GDM1 (cell line): ENCODE results near the gene TTLL4.

Experiments used
- DNase-seq: peaks from one replicate; lab custom pipeline; 2025; lab: John Stamatoyannopoulos, UW

Gene TTLL4, protein sequence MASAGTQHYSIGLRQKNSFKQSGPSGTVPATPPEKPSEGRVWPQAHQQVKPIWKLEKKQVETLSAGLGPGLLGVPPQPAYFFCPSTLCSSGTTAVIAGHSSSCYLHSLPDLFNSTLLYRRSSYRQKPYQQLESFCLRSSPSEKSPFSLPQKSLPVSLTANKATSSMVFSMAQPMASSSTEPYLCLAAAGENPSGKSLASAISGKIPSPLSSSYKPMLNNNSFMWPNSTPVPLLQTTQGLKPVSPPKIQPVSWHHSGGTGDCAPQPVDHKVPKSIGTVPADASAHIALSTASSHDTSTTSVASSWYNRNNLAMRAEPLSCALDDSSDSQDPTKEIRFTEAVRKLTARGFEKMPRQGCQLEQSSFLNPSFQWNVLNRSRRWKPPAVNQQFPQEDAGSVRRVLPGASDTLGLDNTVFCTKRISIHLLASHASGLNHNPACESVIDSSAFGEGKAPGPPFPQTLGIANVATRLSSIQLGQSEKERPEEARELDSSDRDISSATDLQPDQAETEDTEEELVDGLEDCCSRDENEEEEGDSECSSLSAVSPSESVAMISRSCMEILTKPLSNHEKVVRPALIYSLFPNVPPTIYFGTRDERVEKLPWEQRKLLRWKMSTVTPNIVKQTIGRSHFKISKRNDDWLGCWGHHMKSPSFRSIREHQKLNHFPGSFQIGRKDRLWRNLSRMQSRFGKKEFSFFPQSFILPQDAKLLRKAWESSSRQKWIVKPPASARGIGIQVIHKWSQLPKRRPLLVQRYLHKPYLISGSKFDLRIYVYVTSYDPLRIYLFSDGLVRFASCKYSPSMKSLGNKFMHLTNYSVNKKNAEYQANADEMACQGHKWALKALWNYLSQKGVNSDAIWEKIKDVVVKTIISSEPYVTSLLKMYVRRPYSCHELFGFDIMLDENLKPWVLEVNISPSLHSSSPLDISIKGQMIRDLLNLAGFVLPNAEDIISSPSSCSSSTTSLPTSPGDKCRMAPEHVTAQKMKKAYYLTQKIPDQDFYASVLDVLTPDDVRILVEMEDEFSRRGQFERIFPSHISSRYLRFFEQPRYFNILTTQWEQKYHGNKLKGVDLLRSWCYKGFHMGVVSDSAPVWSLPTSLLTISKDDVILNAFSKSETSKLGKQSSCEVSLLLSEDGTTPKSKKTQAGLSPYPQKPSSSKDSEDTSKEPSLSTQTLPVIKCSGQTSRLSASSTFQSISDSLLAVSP

DNA sequence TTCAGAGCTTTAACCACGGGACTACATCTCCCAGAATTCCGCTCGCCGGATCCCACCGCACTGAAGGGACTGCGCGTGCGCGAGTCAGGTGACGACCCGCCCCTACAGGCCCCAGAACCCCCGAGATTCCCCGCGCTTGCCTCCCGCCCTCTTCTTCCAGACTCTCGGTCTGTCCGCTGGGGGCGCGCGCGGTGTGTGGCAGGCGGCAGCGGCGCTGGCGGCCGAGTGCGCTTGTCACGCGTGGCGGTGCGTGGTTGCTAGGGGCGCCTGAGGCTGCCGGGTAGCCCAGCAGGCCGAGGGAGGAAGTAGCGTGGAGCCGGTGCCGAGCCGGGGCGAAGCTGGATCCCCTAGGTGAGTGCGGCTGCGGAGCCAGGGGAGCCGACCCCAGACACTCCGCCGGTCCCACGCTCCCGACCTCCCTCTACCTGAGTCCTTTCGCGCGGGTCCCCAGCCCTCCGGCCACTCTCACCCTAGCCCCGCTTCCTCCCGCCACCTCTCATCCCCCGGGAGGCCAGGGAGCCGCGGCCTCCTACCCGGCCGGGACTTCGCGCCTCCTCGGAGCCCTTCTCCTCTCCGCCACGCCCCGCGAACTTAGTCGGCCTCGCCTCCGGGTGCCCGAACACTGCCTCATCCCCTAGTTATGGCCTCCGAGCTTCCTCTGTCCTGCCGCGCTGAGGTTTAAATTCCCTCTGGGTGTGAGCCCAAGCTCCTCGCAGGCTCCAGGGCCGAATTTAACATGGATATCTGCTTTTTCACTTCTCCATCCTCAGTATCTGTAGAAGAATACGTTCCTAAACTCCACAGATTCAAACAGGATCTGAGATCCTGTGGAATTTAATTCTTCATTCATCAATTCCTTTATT, at the start of gene TTLL4:
TTLL4 (plus strand) TSS at position 149 of the 863 bp plus-strand sequence. CDS start 26,842 bp downstream, outside the sequence.
- peak; percentile 96 for DNase-seq

DNA sequence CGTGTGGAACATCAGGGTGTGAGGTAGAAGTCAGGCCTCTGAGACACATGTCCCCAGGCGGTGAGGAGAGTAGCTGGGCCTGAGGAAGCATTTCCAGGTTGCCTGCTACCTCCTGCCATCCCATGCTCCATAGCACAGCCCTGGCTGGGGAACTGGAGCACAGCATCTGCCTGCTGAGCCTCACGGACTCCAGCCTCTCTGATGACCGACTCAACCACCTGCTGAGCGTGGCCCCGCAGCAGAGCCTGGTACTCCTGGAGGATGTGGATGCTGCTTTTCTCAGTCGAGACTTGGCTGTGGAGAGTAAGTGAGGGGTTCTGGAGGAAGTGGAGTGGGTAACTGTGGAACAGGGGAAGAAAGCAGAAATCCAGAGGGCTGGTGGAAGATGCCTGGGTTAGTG, 48.3 kb upstream of the TTLL4 start:
- no peak for DNase-seq

DNA sequence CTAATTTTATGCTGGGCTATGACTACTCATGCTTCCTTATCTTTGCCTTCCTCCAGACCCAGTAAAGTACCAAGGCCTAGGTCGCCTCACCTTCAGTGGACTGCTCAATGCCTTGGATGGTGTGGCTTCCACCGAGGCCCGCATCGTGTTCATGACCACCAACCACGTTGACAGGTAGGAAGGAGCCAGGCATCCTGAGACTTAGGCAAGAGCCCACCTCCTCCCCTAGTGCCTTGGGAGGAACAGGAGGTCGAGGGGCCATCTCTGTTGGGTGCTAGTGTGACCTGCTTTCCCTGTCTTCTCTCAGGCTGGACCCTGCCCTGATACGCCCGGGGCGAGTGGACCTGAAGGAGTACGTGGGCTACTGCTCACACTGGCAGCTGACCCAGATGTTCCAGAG, 47.8 kb upstream of the TTLL4 start:
- DNase-seq, result no peak

DNA sequence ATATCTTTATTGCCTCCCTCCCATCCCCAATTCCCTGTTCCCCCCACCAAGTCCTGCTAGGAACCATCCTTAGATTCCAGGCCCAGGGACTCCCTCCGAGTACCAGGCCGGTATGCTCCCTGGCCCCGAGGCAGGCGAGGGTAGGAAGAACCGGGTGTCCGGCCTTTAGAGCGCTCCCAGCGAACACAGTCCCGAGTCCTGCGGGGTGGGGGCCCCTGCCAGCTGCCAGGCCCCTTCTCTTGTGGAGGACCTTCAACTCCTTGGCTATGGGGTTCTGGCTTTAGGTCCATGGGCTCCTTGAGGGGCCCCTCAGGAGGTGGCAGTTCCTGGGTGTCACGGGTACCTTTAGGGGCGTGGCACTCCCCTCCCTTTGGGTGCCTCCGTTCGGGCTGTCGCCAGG, 46.7 kb upstream of the TTLL4 start:
- DNase-seq, result no peak

DNA sequence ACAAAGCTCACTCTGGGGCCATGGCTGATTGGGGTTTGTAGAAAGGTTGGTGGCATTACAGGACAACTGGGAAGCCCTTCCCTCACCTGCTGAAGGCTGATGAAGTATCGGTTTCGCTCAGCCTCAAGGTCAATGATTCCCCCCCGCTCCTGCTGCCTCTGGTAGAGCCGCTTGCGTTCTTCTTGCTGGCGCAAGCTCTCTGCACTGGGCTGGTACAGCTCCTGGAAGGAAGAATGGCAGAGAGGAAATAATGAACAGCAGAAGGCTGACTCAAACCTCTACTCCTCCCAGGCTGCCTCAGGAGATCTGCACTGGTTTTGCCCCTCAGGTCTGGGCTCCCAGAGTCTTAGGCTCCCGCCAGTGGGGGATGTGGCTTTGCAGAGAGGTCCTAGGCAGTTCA, 46.0 kb upstream of the TTLL4 start:
- no peak for DNase-seq

DNA sequence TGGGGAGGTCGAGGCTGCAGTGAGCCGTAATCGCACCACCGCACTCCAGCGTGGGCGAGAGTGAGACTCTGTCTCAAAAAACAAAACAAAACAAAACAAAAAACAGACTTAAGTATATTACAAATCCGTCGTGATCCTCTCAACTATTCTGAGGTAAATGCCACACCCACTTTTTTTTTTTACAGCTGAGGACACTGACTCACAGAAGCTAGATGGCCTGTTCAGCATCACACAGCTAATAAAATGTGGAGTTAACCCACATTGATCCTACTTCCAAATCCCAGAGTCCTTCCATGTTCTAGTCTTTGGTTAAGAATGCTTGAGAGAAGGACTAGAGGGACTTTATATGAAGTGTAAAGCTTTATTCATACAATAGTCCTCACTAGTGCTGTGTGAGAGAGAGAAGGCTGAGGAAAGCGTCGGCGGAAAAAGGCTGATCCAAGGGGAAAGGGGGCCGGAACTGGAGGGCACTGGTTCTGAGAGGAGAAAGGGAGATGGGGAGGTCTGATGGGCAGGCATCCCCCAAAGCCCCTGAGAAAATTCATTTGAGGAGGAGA, 39.5 kb upstream of the TTLL4 start:
- no peak for DNase-seq

DNA sequence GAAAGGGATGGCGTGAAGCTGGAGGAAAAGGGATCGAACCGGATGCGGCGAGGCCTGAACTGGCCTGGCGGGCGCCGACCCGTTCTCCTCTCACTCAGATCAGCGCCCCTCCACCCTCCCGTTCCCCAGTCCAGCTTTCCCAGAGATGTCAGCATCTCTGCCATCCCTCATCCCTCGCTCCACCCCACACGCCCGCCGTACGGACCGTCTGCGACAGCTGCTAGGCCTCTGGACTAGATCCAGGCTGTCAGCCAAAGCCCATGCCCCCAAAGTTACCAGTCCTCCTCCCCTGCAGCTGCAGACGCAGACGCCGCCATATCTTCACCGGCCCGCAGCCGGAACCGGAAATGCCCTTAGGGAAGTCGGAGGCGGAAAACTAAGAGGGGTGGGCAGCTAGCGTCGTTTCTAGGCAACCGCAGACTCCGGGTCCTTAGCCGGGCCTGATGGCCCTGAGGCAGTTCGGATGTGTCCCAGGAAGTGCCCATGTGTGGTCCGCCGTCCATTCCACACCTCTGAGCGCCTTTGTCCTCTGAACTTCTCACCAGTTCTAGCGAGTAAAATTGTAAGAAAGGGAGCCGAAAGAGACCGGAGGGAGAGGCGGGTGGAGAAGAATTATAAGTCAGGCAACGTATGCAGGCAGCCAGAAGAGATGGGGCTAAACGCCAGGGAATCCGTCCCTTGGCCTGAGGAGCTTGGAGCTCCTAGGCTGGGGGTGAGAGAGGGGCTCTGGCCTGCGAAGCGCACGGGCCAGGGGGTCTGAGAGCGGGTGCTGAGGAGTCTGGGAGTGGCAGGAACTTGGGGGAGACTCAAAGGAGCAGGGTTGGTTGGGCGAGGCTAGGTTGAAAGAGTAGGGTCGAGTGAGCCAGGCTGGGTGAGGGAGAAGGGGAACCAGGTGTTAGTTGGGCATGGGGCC, 38.7 kb upstream of the TTLL4 start, which contains the start of the genes RNF25 and STK36:
RNF25 (minus strand) TSS at position 349 of the 913 bp plus-strand sequence; CDS start at position 317, 32 bp downstream.
STK36 (plus strand) TSS at position 433 of the 913 bp plus-strand sequence. CDS start 744 bp downstream, outside the sequence.
- peak; percentile 69 for DNase-seq

DNA sequence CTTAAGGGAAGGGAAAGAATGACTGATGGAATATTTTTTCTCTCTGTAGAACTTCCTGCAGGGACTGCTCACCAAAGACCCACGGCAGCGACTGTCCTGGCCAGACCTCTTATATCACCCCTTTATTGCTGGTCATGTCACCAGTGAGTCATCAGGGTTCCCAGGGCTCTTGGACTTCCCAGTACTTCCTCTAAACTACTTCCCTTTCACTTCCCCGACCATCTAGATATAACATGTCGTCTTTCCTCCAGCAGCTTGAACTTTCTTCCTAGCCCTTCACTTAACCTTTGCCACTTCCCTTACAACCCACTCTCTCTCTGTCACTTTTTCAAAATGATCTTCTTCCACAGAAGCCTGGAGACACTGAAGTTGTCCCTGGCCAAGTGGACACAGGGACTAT, 31.5 kb upstream of the TTLL4 start:
- no peak for DNase-seq

DNA sequence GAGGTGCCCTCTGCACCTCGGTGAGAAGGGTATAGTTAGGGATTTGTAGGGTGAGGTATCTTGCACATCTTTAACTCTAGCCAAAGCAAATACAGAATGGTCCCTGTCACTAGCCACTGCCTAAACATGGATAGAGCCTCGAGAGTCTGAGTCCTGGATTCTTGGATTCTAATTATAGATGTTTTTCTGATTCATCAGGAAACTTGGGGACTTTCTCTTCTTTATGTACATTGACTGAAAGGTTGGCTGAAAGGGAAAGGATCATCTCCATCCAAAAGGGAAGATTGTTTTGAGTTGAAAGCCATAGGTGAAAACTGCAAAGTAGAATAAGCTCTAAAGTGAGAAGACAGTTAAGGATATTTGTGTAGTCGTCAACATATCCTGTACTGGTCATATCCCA, 30.6 kb upstream of the TTLL4 start:
- DNase-seq, result no peak

DNA sequence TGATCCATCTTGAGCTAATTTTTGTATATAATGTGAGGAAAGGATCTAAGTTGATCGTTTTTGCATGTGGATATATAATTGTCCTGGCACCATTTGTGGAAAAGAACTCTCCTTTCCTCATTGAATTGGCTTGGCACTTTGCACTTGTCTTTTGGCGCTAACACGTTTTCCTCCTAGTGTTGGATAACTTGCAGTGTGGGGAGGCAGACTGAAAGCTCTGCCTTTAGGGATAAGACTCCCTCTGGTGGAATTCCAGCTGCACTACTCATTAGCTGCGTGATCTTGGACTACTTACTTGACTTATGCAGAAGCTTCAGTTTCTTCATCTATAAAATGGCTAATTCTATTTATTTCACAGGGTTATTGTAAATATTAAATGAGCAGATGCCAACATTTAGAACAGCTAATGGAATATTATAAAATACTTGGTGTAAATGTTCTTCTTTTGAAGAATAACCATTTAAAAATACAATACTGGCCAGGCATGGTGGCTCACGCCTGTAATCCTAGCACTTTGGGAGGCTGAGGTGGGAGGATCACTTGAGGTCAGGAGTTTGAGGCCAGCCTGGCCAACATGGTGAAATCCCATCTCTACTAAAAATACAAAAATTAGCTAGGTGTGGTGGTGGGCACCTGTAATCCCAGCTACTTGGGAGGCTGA, 23.1 kb upstream of the TTLL4 start:
- DNase-seq, result peak; percentile 52

DNA sequence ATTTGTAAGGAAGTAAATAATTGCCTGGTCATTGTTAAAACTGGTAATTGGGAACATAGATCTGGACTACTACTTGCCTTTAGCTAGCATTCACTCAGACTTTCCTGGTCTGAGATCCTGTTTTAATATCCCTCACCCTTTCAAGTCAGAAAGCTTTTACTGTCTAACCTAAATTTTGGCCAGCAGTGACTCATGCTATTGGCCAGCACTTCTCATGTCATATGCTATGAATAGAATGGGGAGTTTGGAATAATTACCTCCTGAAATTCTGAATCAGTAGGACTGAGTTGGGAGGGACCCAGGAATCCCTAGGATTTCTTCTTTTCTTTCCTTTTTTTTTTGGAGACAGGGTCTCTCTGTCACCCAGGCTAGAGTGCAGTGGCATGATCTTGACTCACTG, 19.4 kb upstream of the TTLL4 start:
- DNase-seq, result no peak

DNA sequence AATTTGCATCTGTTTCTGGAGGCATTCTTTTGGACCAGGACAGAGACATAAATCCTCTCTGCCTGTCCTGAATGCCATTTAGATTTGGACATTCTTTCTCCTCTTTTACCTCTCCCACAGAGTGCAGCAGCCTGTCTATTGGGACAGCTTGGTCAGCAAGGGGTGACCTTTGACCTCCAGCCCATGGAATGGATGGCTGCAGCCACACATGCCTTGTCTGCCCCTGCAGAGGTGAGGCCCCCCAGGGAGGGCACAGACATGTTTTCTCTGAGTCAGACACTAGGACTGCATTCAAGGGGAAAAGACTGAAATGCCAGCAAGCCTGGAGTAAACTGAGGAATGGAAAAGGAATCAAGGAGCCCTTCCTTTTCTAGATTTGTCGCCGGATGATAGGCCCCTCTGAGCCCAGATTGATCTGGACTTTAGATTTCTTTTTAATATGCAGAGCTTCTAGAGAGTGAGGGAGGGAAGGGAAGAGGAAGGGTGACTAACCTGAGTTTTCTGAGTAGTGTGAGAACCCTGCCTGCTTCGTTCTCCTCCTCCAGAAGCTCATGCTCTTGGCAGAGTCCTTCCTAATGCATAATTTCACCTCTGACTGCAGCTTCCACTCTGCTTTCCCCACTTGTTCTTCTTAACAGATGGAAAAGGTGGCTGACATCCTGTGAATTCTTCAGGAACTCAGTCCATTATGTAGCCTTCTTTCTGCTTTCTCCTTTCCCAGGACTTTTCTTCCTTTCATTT, 16.1 kb upstream of the TTLL4 start:
- no peak for DNase-seq

DNA sequence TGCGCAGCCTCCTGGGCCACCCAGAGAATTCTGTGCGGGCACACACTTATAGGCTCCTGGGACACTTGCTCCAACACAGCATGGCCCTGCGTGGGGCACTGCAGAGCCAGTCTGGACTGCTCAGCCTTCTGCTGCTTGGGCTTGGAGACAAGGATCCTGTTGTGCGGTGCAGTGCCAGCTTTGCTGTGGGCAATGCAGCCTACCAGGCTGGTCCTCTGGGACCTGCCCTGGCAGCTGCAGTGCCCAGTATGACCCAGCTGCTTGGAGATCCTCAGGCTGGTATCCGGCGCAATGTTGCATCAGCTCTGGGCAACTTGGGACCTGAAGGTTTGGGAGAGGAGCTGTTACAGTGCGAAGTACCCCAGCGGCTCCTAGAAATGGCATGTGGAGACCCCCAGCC, 11.8 kb upstream of the TTLL4 start:
- no peak for DNase-seq

DNA sequence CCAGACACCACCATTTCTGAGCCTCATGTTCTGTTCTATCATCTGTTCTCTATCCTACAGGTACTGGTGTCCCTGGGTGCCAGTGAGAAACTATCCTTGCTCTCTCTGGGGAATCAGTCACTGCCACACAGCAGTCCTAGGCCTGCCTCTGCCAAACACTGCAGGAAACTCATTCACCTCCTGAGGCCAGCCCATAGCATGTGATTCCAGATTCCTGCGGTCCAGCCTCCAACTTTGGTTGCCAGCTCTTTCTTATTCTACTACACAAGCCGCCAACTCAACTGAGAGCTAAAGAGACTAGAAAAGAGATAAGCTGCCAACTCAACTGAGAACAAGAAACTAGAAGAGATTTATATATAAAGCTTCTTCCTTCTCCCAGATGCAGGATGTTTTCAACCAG, 8.8 kb upstream of the TTLL4 start:
- DNase-seq, result no peak

DNA sequence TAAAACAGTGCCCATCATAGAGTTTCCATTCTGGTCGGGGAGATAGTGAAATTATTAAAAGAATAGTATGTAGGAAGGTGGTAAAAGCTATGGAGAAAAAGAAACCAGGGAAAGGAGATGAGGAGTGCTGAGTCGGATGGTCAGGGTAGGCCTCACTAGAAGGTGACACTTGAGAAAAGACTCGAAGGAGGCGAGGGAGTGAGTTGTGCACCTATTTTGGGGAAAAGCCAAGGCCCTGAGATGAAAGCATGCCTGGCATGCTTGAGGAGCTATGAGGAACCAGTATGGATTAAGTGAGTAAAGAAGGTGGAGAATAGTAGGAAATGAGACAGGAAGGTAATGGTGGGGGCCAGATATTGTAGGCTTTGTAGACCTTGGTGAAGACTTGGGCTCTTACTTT, 7.3 kb upstream of the TTLL4 start:
- DNase-seq, result no peak

DNA sequence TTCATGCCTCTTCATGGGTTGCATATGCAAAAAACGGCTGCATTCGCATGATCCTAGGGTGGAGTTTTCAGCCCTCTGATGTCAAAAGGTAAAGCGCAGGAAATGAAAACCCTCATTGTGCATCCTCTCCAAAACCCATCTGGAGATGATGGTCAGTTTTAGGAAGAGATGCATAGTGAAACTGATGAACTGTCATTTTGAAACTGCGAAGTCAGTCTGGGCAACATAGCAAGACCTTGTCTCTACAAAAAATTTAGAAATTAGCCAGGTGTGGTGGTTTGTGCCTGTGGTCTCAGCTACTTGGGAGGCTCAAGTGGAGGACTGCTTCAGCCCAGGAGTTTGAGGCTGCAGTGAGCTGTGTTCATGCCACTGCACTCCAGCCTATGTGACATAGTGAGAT, 2.5 kb upstream of the TTLL4 start:
- DNase-seq, result no peak

DNA sequence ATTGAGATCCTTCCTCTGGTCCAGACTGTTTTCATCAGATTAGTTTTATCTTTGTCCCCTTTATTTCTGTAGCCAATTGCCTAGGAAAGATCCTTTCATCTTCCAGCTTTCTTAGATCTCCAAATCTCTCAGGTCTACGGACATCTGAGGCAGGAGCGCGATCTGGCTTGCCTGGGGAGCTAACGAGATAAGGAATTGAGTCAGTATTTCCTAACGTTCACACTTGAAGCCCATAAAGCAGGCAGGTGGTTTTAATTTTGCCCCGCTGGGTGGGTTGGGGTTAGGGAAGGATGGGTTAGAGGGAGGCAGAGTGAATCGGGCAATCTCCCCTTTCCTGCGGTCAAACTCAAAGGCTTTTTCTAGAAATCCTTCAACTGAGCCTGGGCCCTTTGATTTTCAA, 727 bp upstream of the TTLL4 start:
- no peak for DNase-seq

DNA sequence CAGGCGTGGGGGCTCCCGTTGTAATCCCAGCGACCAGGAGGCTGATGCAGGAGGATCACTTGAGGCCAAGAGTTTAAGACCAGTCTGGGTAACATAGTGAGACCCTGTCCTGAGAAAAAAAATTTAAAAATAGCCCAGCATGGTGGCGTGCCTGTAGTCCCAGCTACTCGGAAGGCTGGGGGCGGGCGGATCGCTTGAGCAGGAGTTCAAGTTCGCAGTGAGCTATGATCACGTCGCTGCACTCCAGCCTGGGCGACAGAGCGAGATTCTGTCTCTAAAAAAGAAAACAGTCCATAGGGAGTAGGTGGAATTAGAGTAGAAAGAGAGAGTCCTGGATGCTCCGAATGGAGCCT, 325 bp upstream of the TTLL4 start:
- DNase-seq, result no peak

DNA sequence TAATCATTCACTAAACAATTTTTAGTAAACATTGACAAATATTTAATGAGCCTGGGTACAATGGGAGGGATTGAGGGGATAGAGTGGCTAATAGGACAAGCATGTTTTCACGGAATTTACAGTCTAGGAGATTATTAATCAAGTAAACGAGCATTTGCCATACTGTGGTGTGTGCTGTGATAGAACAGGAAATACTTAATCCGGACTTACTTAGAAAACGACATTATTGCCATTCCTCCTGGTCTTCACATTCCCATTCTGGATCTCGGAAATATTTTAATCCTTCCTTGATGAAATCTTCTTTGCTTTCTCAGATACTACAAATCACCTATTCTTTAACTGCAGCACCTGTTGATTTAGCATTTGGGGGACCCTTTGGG, 905 bp downstream of the TTLL4 start:
- no peak for DNase-seq
